ENCODE measurements around the gene DICER1.

DICER1 gene

GRCh38 chr14:95071649-95072280, 85.6 kb downstream of the DICER1 start:
- no peak for DNase-seq

GRCh38 chr14:95070748-95071435, 86.4 kb downstream of the DICER1 start:
- no peak for DNase-seq

GRCh38 chr14:95069547-95069946, 87.8 kb downstream of the DICER1 start:
- no peak for DNase-seq

- DNase-seq, result no peak
These were observed 88.3 kb downstream of the DICER1 start for GRCh38 chr14:95069018-95069417.

GRCh38 chr14:95068521-95068920, 88.8 kb downstream of the DICER1 start:
- DNase-seq, result no peak

GRCh38 chr14:95068080-95068479, 89.2 kb downstream of the DICER1 start:
- no peak for DNase-seq

GRCh38 chr14:95067526-95067925, 89.8 kb downstream of the DICER1 start:
- DNase-seq, result no peak

- no peak for DNase-seq
These were observed 90.8 kb downstream of the DICER1 start for GRCh38 chr14:95066427-95066986.

GRCh38 chr14:95065411-95065810, 91.9 kb downstream of the DICER1 start:
- no peak for DNase-seq

GRCh38 chr14:95064734-95065133, 92.6 kb downstream of the DICER1 start:
- DNase-seq, result no peak

- DNase-seq, result no peak
These were observed 93.1 kb downstream of the DICER1 start for GRCh38 chr14:95064256-95064655.

- no peak for DNase-seq
These were observed 93.9 kb downstream of the DICER1 start for GRCh38 chr14:95063391-95063790.

GRCh38 chr14:95062946-95063345, 94.4 kb downstream of the DICER1 start:
- DNase-seq, result no peak

- DNase-seq, result no peak
These were observed 95.1 kb downstream of the DICER1 start for GRCh38 chr14:95062220-95062619.

- no peak for DNase-seq
These were observed 95.8 kb downstream of the DICER1 start for GRCh38 chr14:95061317-95062093.

GRCh38 chr14:95059126-95059525, 98.2 kb downstream of the DICER1 start:
- no peak for DNase-seq

- DNase-seq, result no peak
These were observed 98.8 kb downstream of the DICER1 start for GRCh38 chr14:95058491-95058890.

- DNase-seq, result no peak
These were observed 99.5 kb downstream of the DICER1 start for GRCh38 chr14:95057851-95058250.

GRCh38 chr14:95057147-95057546, 100.2 kb downstream of the DICER1 start:
- no peak for DNase-seq

- DNase-seq, result no peak
These were observed 100.9 kb downstream of the DICER1 start for GRCh38 chr14:95056476-95056875.

- DNase-seq, result no peak
These were observed 102.0 kb downstream of the DICER1 start for GRCh38 chr14:95055318-95055717.

GRCh38 chr14:95054346-95055280, 102.7 kb downstream of the DICER1 start:
- no peak for DNase-seq
